Lower leg skin (tissue), 4 donors: ENCODE measurements around the gene CCDC47. TPM values are rescaled to one million over a fixed set of nuclear protein-coding genes. Genes with fewer than 3 reads are reported as not detected.

ENCODE experiments used
- DNase-seq, 2 donors: peaks; one replicate each; pipeline ENCODE4 v3.0.0-alpha.2; 2019; ENCODE audit warnings: low spot score in 2 of 2
- H3K4me3 ChIP-seq: fragments of 200-600 bp; sonication (generic); 2 replicates; pipeline ENCODE4 v1.5.1; 2017; ENCODE audit warnings: mild to moderate bottlenecking, low read depth; ENCODE audit not compliant: poor library complexity, severe bottlenecking
- CTCF ChIP-seq, 3 donors: fragments of 450-650 bp; IDR thresholded peaks; one replicate each; pipeline ENCODE4 v1.5.1; 2016; ENCODE audit warnings: antibody characterized with exemption in 3 of 3, mild to moderate bottlenecking in 3 of 3, moderate library complexity in 2 of 3
- POLR2A ChIP-seq, 2 donors: fragments of 450-650 bp; IDR thresholded peaks; one replicate each; pipeline ENCODE4 v1.6.1; 2016 to 2017; ENCODE audit warnings: antibody characterized with exemption in 2 of 2, mild to moderate bottlenecking in 1 of 2, moderate library complexity in 1 of 2
- WGBS, 2 donors: methylation state at CpG; one replicate each; pipeline ENCODE4 v1.1.5; 2018; 5-methylcytosine and 5-hydroxymethylcytosine counted together
- intact Hi-C: fragments of 100-400 bp; cut with DNase I; formaldehyde crosslinking; loops from one replicate; pipeline ENCODE4 v1.15.0; 2023; ENCODE audit warnings: low total_unique reads
- total RNA-seq, 4 donors: library from RNA; depleted of rRNA; stranded (reverse); fragments of >200 nt; gene quantifications; one replicate each; pipeline ENCODE4 v1.1.0, GENCODE V29; 2016

CCDC47 gene
- total RNA-seq, 4 donors from 2014 or later = 48.7 to 71.9 (median 59.5) TPM

DNA sequence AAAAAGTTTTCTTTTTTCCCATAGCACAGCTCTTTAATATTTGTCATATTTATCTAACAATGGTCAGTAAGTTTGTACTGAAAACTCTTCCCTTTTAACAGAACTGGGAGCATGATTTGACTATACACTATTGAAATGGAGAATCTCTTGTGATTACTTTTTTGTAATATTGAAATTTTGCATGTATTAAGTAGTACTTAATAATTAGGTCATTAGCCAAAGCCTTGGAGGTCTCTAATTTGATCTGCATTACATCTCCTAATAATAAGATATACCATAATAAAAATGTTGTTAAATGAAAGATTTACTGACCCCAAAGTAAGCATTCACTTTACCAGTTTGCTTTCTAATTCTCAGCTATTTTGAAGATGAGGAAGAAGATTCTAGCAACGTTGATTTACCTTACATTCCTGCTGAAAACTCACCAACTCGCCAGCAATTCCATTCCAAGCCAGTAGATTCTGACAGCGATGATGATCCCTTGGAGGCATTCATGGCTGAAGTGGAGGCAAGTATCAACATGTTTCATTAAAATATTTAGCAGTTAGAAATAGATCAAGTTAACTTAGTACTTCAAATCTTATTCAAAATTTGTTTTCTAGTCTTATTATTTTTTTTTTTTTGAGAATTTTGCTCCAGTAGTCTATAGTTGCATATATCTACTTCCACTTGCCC lies 18.8 kb upstream of the CCDC47 start:
- 51 to 57% methylated on average over 3 of the region's 3 CpGs for WGBS, 2 donors
- H3K4me3 ChIP-seq = no peak overlapping the region
- intact Hi-C loops = no loop called here
- DNase-seq = no peak
- no peak for TF ChIP-seq CTCF (IDR thresholded peaks at IDR 0.05)
- no peak for TF ChIP-seq POLR2A (IDR thresholded peaks at IDR 0.05)

- no peak overlapping the region for H3K4me3 ChIP-seq
- intact Hi-C loops = no loop called here
- WGBS, 2 donors = 91 to 94% methylated on average over 6 of the region's 6 CpGs
- no peak for DNase-seq
- TF ChIP-seq POLR2A (IDR thresholded peaks at IDR 0.05) (no peak), CTCF (IDR thresholded peaks at IDR 0.05) (no peak)
These were observed 16.7 kb upstream of the CCDC47 start for GRCh38 chr17:63790057-63790456.

- intact Hi-C loops = loop anchor here (5.0 kb wide), 1 partner anchor 35 kb away; no protein-coding TSS in a partner anchor
- H3K4me3 ChIP-seq = no peak overlapping the region
- no peak for DNase-seq
- WGBS, 2 donors = 91 to 92% methylated on average over 13 of the region's 13 CpGs
- TF ChIP-seq POLR2A (IDR thresholded peaks at IDR 0.05) = no peak
- no peak for TF ChIP-seq CTCF (IDR thresholded peaks at IDR 0.05)
These were observed 13.7 kb upstream of the CCDC47 start for GRCh38 chr17:63786971-63787711.

DNA sequence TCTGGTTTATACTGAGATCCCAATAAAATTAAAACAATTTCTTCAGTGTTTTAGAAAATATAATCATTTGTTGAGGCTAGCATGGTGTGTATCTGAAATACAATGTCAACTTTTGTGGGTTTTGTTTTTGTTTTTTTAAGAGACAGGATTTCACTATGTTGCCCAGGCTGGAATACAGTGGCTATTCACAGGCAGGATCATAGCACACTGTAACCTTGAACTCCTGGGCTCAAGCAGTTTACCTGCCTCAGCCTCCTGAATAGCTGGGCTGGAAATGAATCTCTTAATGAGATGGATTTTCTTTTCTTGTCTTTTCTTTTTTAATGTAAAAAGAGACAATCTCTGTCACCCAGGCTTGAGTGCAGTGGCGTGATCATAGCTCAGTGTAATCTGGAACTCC lies 12.7 kb upstream of the CCDC47 start:
- WGBS, 2 donors = 96 to 100% methylated on average over 1 of the region's 1 CpG
- DNase-seq = no peak
- H3K4me3 ChIP-seq = no peak overlapping the region
- TF ChIP-seq CTCF (IDR thresholded peaks at IDR 0.05) = no peak
- no peak for TF ChIP-seq POLR2A (IDR thresholded peaks at IDR 0.05)
- intact Hi-C loops = loop anchor here (5.0 kb wide), 1 partner anchor 36 kb away; no protein-coding TSS in a partner anchor

- DNase-seq = no peak
- no peak for TF ChIP-seq POLR2A (IDR thresholded peaks at IDR 0.05)
- TF ChIP-seq CTCF (IDR thresholded peaks at IDR 0.05) = no peak
- intact Hi-C loops = loop anchor here (5.0 kb wide), 1 partner anchor 37 kb away; no protein-coding TSS in a partner anchor
- no peak overlapping the region for H3K4me3 ChIP-seq
- 80 to 100% methylated on average over 1 of the region's 1 CpG for WGBS, 2 donors
These were observed 12.2 kb upstream of the CCDC47 start for GRCh38 chr17:63785556-63785955.
